ENCODE results near the gene ZC3H14.

Gene ZC3H14

DNA sequence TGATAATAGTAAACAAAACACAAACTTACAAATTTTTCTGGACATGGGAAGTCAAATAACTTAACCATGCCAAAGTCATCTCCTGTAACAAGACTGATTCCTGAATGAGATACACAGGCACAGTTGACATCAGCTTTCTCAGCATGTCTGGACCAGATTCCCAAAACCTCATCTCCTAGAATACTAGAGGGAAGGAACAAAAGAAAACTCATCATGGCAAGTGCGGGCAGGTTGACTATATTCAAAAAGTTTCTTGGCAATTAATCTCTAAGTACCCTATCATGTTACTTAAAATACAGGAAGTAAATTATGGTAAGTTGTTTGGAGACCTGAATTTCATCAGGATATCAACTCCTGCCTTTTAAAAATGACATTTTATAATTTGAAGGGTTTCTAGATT, 53.9 kb downstream of the ZC3H14 start:
- no peak overlapping the region for H3K27ac ChIP-seq (ENCODE audit: low read depth, low read length, poor library complexity, severe bottlenecking)
- H3F3A ChIP-seq (ENCODE audit: insufficient read depth, low read length), result no peaks in the 10 kb centered on the region
- TF ChIP-seq, protein P1, sequence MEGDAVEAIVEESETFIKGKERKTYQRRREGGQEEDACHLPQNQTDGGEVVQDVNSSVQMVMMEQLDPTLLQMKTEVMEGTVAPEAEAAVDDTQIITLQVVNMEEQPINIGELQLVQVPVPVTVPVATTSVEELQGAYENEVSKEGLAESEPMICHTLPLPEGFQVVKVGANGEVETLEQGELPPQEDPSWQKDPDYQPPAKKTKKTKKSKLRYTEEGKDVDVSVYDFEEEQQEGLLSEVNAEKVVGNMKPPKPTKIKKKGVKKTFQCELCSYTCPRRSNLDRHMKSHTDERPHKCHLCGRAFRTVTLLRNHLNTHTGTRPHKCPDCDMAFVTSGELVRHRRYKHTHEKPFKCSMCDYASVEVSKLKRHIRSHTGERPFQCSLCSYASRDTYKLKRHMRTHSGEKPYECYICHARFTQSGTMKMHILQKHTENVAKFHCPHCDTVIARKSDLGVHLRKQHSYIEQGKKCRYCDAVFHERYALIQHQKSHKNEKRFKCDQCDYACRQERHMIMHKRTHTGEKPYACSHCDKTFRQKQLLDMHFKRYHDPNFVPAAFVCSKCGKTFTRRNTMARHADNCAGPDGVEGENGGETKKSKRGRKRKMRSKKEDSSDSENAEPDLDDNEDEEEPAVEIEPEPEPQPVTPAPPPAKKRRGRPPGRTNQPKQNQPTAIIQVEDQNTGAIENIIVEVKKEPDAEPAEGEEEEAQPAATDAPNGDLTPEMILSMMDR (IDR thresholded peaks at IDR 0.05; ENCODE audit: low read length), result no peak
- H3K79me2 ChIP-seq (ENCODE audit: insufficient read depth, low read length), result no peaks in the 10 kb centered on the region
- no peaks in the 10 kb centered on the region for H3K9me3 ChIP-seq (ENCODE audit: low read length)
- H3K9me2 ChIP-seq (ENCODE audit: low read depth, low read length), result no peaks in the 10 kb centered on the region
- no peak overlapping the region for H3K9ac ChIP-seq (ENCODE audit: low read length)
- H4K20me1 ChIP-seq (ENCODE audit: insufficient read depth, low read length), result no peaks in the 10 kb centered on the region
- H2AFZ ChIP-seq (ENCODE audit: low read length), result no peak overlapping the region
- H3K27me3 ChIP-seq (ENCODE audit: insufficient read depth, low read length), result no peaks in the 10 kb centered on the region
- H3K4me1 ChIP-seq (ENCODE audit: insufficient read depth, low read length, severe bottlenecking), result no peaks in the 10 kb centered on the region
- peaks cover 21% of the 10 kb centered on the region for H3K36me3 ChIP-seq (ENCODE audit: insufficient read depth, low read length)
- H3K4me2 ChIP-seq (ENCODE audit: low read length), result no peak overlapping the region
- H3K4me3 ChIP-seq (ENCODE audit: low read depth, low read length, poor library complexity, severe bottlenecking), result no peak overlapping the region

DNA sequence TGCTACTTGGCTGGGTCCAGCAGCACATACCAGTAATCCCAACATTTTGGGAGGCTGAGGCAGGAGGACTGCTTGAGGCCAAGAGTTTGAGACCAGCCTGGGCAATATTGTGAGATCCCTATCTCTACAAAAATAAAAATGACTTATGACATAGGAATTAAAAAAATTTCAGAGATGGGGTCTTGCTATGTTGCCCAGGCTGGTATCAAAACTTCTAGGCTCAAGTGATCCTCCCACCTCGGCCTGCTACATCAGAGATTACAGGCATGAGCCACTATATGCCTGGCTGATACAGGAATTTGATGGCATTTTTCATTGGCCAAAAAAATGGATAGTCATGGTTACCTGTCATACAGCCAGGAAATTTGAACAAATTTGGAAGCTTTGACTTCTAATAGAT, 54.6 kb downstream of the ZC3H14 start:
- Histone ChIP-seq H3K27me3 (ENCODE audit: insufficient read depth, low read length) (no peaks in the 10 kb centered on the region), H3K9me2 (ENCODE audit: low read depth, low read length) (no peaks in the 10 kb centered on the region), H2AFZ (ENCODE audit: low read length) (no peak overlapping the region), H3K4me3 (ENCODE audit: low read depth, low read length, poor library complexity, severe bottlenecking) (no peak overlapping the region), H3K4me2 (ENCODE audit: low read length) (no peak overlapping the region), H3K36me3 (ENCODE audit: insufficient read depth, low read length) (peaks cover 15% of the 10 kb centered on the region), H4K20me1 (ENCODE audit: insufficient read depth, low read length) (no peaks in the 10 kb centered on the region), H3F3A (ENCODE audit: insufficient read depth, low read length) (no peaks in the 10 kb centered on the region), H3K9ac (ENCODE audit: low read length) (no peak overlapping the region), H3K9me3 (ENCODE audit: low read length) (no peaks in the 10 kb centered on the region), H3K79me2 (ENCODE audit: insufficient read depth, low read length) (no peaks in the 10 kb centered on the region), H3K27ac (ENCODE audit: low read depth, low read length, poor library complexity, severe bottlenecking) (no peak overlapping the region), H3K4me1 (ENCODE audit: insufficient read depth, low read length, severe bottlenecking) (no peaks in the 10 kb centered on the region)
- TF ChIP-seq, protein P1 (IDR thresholded peaks at IDR 0.05; ENCODE audit: low read length), result no peak
- TF ChIP-seq EZH2 (IDR thresholded peaks at IDR 0.05; ENCODE audit: borderline replicate concordance, low read length), result no peak

DNA sequence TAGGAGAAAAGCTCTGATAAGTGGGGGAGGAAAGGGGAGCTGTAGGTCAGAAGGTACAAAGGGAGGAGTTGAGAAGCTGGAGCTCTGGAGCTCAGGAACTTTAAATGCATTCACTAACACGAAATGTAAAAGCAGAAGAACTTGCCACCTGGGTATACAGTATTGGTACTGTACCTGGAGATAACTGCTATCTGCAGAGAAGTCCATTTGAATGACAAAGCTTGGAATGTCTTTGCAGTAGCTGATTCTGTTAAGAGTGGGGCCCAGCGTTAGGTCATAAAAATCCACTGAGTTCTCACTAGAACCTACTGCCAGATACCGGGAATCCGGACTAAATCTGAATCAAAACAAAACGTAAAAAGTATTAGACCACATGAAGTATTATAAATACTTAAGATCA, 55.6 kb downstream of the ZC3H14 start:
- Histone ChIP-seq H3K4me3 (ENCODE audit: low read depth, low read length, poor library complexity, severe bottlenecking) (no peak overlapping the region), H3F3A (ENCODE audit: insufficient read depth, low read length) (no peaks in the 10 kb centered on the region), H3K36me3 (ENCODE audit: insufficient read depth, low read length) (peaks cover 9% of the 10 kb centered on the region; the same call in 1 of the 2 replicates), H4K20me1 (ENCODE audit: insufficient read depth, low read length) (no peaks in the 10 kb centered on the region), H3K9me2 (ENCODE audit: low read depth, low read length) (no peaks in the 10 kb centered on the region), H3K27ac (ENCODE audit: low read depth, low read length, poor library complexity, severe bottlenecking) (no peak overlapping the region), H3K79me2 (ENCODE audit: insufficient read depth, low read length) (no peaks in the 10 kb centered on the region), H3K9ac (ENCODE audit: low read length) (no peak overlapping the region), H3K4me1 (ENCODE audit: insufficient read depth, low read length, severe bottlenecking) (no peaks in the 10 kb centered on the region), H2AFZ (ENCODE audit: low read length) (no peak overlapping the region), H3K4me2 (ENCODE audit: low read length) (no peak overlapping the region), H3K9me3 (ENCODE audit: low read length) (no peaks in the 10 kb centered on the region), H3K27me3 (ENCODE audit: insufficient read depth, low read length) (no peaks in the 10 kb centered on the region)
- TF ChIP-seq, protein P1 (IDR thresholded peaks at IDR 0.05; ENCODE audit: low read length), result no peak
- TF ChIP-seq EZH2 (IDR thresholded peaks at IDR 0.05; ENCODE audit: borderline replicate concordance, low read length), result no peak

Measured in OCI-LY1 (cell line).